ENCODE results near the gene STARD13.

DNA sequence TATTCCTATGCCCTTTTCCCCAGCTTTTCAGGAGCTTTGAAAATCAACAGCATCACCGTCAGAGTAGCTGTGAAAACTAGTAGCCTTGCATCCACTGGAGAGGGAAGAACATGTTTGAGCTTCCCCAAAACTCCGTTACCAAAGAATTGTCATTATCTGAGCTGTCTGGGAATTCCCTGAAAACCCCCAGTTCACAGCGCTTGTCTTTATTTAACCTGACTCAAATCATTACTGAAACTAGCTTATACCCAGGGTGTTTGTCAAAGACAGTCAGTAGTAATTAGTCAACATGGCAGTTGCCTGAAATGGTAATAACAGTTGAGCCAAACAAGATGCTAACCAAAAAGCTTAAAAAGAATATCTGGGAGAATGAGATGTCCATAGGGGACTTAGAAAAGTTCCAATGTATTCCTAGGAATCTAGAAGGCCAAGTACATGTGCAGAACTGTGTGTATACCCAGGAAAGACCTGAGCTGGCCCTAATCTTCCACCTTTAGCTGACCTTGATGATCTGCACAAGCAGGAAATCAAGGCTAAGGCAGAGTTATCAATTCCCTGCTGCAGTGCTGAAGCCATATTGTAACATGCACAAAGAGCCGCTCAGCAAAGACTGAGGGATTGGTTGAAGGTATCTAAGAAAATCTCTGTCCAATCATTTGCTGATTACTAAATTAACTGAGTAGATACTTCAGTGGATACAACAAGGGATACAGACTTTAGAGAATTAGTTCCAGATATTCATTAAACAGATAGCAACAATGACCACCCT is 138.5 kb downstream of the STARD13 start:
- TF ChIP-seq YY1 (IDR thresholded peaks at IDR 0.05; ENCODE audit: insufficient read depth, insufficient read length) (no peak), ZNF274 (IDR thresholded peaks at IDR 0.05; ENCODE audit: low read depth, low read length) (no peak)

Measured in NT2/D1 (cell line).